Endothelial cell (in vitro differentiated cells): Measurements from ENCODE around the gene WDR17. TPM values are rescaled to one million over a fixed set of nuclear protein-coding genes. Genes with fewer than 3 reads are reported as not detected.

Experiments
- DNase-seq: peaks from one replicate; pipeline ENCODE4 v3.0.0; 2021; ENCODE audit warnings: low spot score
- H3K27ac Mint-ChIP-seq: one replicate; pipeline ENCODE4 v1.8.0; 2021; ENCODE audit warnings: mixed read lengths, inconsistent platforms; ENCODE audit not compliant: unreplicated experiment
- H3K27me3 Mint-ChIP-seq: one replicate; pipeline ENCODE4 v1.8.0; 2021; ENCODE audit warnings: mild to moderate bottlenecking, moderate library complexity, mixed read lengths, inconsistent platforms; ENCODE audit not compliant: unreplicated experiment
- H3K36me3 Mint-ChIP-seq: one replicate; pipeline ENCODE4 v1.8.0; 2021; ENCODE audit warnings: mild to moderate bottlenecking, low read depth, mixed read lengths, inconsistent platforms; ENCODE audit not compliant: unreplicated experiment
- H3K4me1 Mint-ChIP-seq: one replicate; pipeline ENCODE4 v1.8.0; 2021; ENCODE audit warnings: mild to moderate bottlenecking, mixed read lengths, inconsistent platforms; ENCODE audit not compliant: unreplicated experiment
- H3K4me3 Mint-ChIP-seq: one replicate; pipeline ENCODE4 v1.8.0; 2021; ENCODE audit warnings: mild to moderate bottlenecking, mixed read lengths, inconsistent platforms; ENCODE audit not compliant: unreplicated experiment
- H3K9me3 Mint-ChIP-seq: one replicate; pipeline ENCODE4 v1.8.0; 2021; ENCODE audit warnings: mixed read lengths, inconsistent platforms; ENCODE audit not compliant: unreplicated experiment
- total RNA-seq: library from RNA; stranded (reverse); fragmentation: NEBNext Ultra II Directional; extraction: Animal tissue kit (Norgen Biotek cat#: 25700); gene quantifications from one replicate; pipeline ENCODE4 v1.2.1, GENCODE V29; 2021; ENCODE audit not compliant: unreplicated experiment
- TF ChIP-seq, protein P1 (sequence below): fragments of 200-600 bp; sonication (generic); IDR thresholded peaks from one replicate; pipeline ENCODE4 v1.5.0; 2021; ENCODE audit warnings: antibody characterized with exemption; ENCODE audit not compliant: unreplicated experiment

Gene WDR17
- total RNA-seq, 1 donor from 2014 or later: 0.64 TPM

DNA sequence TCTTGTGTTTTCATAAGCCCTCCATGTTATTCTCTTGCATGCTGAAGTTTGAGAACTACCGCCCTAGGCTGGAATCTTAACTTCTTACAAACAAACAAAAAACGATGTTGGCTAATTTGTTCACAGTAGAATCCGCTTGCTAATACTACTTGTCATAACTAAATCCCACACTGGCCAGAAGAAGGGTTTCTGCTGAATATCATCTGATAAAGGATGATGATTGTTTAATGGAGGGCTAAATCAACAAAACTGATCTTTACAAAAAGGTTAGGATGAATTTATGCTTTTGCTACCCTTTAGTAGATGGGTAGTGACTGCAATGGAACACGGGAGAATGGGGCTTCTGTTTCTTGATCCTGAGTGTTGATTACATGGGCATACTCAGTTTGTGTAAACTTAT, 87.5 kb downstream of the WDR17 start:
- no peaks in the 10 kb centered on the region for H3K27me3 Mint-ChIP-seq
- TF ChIP-seq, protein P1, sequence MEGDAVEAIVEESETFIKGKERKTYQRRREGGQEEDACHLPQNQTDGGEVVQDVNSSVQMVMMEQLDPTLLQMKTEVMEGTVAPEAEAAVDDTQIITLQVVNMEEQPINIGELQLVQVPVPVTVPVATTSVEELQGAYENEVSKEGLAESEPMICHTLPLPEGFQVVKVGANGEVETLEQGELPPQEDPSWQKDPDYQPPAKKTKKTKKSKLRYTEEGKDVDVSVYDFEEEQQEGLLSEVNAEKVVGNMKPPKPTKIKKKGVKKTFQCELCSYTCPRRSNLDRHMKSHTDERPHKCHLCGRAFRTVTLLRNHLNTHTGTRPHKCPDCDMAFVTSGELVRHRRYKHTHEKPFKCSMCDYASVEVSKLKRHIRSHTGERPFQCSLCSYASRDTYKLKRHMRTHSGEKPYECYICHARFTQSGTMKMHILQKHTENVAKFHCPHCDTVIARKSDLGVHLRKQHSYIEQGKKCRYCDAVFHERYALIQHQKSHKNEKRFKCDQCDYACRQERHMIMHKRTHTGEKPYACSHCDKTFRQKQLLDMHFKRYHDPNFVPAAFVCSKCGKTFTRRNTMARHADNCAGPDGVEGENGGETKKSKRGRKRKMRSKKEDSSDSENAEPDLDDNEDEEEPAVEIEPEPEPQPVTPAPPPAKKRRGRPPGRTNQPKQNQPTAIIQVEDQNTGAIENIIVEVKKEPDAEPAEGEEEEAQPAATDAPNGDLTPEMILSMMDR: no peak
- no peaks in the 10 kb centered on the region for H3K4me1 Mint-ChIP-seq
- H3K27ac Mint-ChIP-seq: no peak overlapping the region
- H3K36me3 Mint-ChIP-seq: no peaks in the 10 kb centered on the region
- no peaks in the 10 kb centered on the region for H3K9me3 Mint-ChIP-seq
- no peak overlapping the region for H3K4me3 Mint-ChIP-seq
- DNase-seq: no peak

DNA sequence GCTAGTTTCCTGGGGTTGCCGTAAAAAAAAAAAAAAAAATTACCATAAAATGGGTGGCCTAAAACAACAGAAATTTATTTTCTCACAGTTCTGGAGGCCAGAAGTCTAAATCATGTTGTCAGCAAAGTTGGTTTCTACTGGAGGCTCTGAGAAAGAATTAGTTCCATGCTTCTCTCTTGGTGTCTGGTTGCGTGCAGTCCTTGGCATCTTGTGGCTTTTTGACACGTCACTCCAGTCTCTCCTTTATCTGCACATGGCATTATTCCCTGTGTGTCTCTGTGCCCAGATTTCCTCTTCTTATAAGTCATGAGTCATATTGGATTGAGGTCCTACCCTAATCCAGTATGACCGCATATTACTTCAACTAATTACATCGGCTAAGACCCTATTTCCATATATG, 91.0 kb downstream of the WDR17 start:
- DNase-seq: no peak
- H3K36me3 Mint-ChIP-seq: no peaks in the 10 kb centered on the region
- H3K4me3 Mint-ChIP-seq: no peak overlapping the region
- H3K9me3 Mint-ChIP-seq: no peaks in the 10 kb centered on the region
- TF ChIP-seq, protein P1: no peak
- no peak overlapping the region for H3K27ac Mint-ChIP-seq
- H3K4me1 Mint-ChIP-seq: no peaks in the 10 kb centered on the region
- no peaks in the 10 kb centered on the region for H3K27me3 Mint-ChIP-seq

DNA sequence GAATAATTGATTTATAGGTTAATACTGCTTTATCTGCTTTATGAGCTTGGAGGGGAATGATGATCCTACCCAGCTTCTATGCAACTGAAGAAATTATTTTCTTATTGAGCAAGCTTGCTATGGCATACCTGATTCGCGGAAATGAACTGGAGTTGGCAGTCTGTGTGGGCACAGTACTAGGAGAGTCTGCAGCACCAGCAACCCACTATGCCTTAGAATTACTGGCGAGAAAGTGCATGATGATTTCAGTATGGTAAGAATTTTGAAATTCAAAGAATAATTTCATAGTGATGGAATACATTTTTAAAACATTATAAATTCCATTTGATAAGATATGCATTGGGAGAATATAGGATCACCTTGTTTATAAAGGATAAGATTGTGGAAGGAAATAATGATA, 97.4 kb downstream of the WDR17 start:
- Mint-ChIP-seq H3K27ac (no peak overlapping the region), H3K4me1 (no peaks in the 10 kb centered on the region), H3K4me3 (no peak overlapping the region), H3K36me3 (no peaks in the 10 kb centered on the region), H3K9me3 (no peaks in the 10 kb centered on the region), H3K27me3 (no peaks in the 10 kb centered on the region)
- DNase-seq: no peak
- TF ChIP-seq, protein P1: no peak

DNA sequence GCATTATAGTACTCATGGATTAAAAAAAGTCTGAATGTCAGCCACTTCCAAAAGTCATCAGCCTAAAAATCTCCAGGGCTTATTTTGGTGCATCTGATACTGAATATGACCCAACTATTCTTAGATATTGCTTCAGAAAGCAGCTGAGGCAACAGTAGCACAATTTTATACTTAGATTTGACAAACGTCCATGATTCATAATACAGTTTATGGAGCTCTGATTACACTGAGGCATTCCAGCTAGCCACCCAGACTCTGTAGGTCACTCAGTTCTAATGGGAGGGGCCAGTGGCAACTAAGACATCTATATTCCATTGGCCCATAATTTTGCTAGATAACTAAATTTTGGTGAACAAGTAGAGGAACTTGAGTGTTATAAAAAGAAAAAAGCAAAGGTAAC, 119.4 kb downstream of the WDR17 start:
- Mint-ChIP-seq H3K27me3 (no peaks in the 10 kb centered on the region), H3K4me1 (no peaks in the 10 kb centered on the region), H3K36me3 (no peaks in the 10 kb centered on the region), H3K4me3 (no peak overlapping the region), H3K27ac (no peak overlapping the region), H3K9me3 (no peaks in the 10 kb centered on the region)
- DNase-seq: no peak
- TF ChIP-seq, protein P1: no peak

DNA sequence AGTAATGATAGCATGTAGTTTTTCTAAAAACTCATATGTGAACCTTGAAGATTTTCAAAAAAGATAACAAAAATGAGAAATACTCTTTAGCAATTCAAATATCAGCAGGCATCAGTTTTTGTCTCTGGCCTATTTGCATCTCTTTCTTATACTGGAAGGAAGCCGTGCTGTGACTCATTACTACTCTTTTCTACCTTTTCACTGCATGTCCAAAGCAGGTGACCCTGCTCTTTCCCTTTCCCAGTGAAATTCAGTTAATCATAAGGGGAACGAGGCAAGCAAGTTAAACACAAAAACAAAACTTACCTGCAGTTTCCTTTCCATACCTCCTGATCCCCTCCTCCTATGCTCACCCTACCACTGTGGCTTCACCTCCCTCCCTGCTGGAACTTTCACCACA, 120.4 kb downstream of the WDR17 start:
- H3K36me3 Mint-ChIP-seq: no peaks in the 10 kb centered on the region
- H3K4me3 Mint-ChIP-seq: no peak overlapping the region
- H3K4me1 Mint-ChIP-seq: no peaks in the 10 kb centered on the region
- H3K27ac Mint-ChIP-seq: no peak overlapping the region
- H3K27me3 Mint-ChIP-seq: no peaks in the 10 kb centered on the region
- no peaks in the 10 kb centered on the region for H3K9me3 Mint-ChIP-seq
- TF ChIP-seq, protein P1: no peak
- no peak for DNase-seq
